Measurements from ENCODE around the gene TACO1. TPM values are rescaled to one million over a fixed set of nuclear protein-coding genes. Genes with fewer than 3 reads are reported as not detected.

Gene TACO1
- total RNA-seq, 1 donor from 2014 or later = 24.4 TPM

GRCh38 chr17:63611354-63611753, 10.7 kb downstream of the TACO1 start:
- no peaks in the 10 kb centered on the region for H3K4me1 Mint-ChIP-seq
- DNase-seq (ENCODE audit: low read depth, low spot score) = no peak
- H3K4me3 Mint-ChIP-seq = no peak overlapping the region
- peaks cover 2% of the 10 kb centered on the region for H3K36me3 Mint-ChIP-seq (ENCODE audit: low read depth)
- H3K27me3 Mint-ChIP-seq (ENCODE audit: low read depth) = no peaks in the 10 kb centered on the region
- no peak for TF ChIP-seq CTCF (conservative IDR thresholded peaks at IDR 0.05)
- H3K27ac Mint-ChIP-seq (ENCODE audit: unreplicated experiment) = no peak overlapping the region
- no peaks in the 10 kb centered on the region for H3K9me3 Mint-ChIP-seq

- Mint-ChIP-seq H3K27me3 (ENCODE audit: low read depth) (peaks cover 5% of the 10 kb centered on the region), H3K36me3 (ENCODE audit: low read depth) (peaks cover 2% of the 10 kb centered on the region), H3K4me3 (no peak overlapping the region), H3K9me3 (no peaks in the 10 kb centered on the region), H3K27ac (ENCODE audit: unreplicated experiment) (no peak overlapping the region), H3K4me1 (no peaks in the 10 kb centered on the region)
- no peak for TF ChIP-seq CTCF (conservative IDR thresholded peaks at IDR 0.05)
- no peak for DNase-seq (ENCODE audit: low read depth, low spot score)
These were observed 13.0 kb downstream of the TACO1 start for GRCh38 chr17:63613663-63614062.

GRCh38 chr17:63621229-63621683, 20.6 kb downstream of the TACO1 start:
- no peaks in the 10 kb centered on the region for H3K36me3 Mint-ChIP-seq (ENCODE audit: low read depth)
- peak overlapping the region; percentile 100 for H3K4me3 Mint-ChIP-seq
- H3K27me3 Mint-ChIP-seq (ENCODE audit: low read depth) = peaks cover 5% of the 10 kb centered on the region
- no peak for DNase-seq (ENCODE audit: low read depth, low spot score)
- no peak overlapping the region for H3K27ac Mint-ChIP-seq (ENCODE audit: unreplicated experiment)
- no peaks in the 10 kb centered on the region for H3K9me3 Mint-ChIP-seq
- peaks cover 28% of the 10 kb centered on the region for H3K4me1 Mint-ChIP-seq
- TF ChIP-seq CTCF (conservative IDR thresholded peaks at IDR 0.05) = no peak

- Mint-ChIP-seq H3K4me3 (peak within 1 kb of the TSS; percentile 100), H3K36me3 (ENCODE audit: low read depth) (no peaks in the 10 kb centered on the region), H3K27ac (ENCODE audit: unreplicated experiment) (peak within 1 kb of the TSS; percentile 85), H3K4me1 (peaks cover 28% of the 10 kb centered on the region), H3K27me3 (ENCODE audit: low read depth) (peaks cover 5% of the 10 kb centered on the region), H3K9me3 (no peaks in the 10 kb centered on the region)
- no peak for TF ChIP-seq CTCF (conservative IDR thresholded peaks at IDR 0.05)
- peak; percentile 95 for DNase-seq (ENCODE audit: low read depth, low spot score)
These were observed 21.2 kb downstream of the TACO1 start, which contains the start of gene MAP3K3 for GRCh38 chr17:63621684-63622573. MAP3K3 (plus strand) TSS chr17:63622417; CDS start chr17:63622760, 343 bp downstream.

- H3K27me3 Mint-ChIP-seq (ENCODE audit: low read depth) = peaks cover under 1% of the 10 kb centered on the region
- TF ChIP-seq CTCF (conservative IDR thresholded peaks at IDR 0.05) = no peak
- H3K4me1 Mint-ChIP-seq = peaks cover 28% of the 10 kb centered on the region
- peak overlapping the region; percentile 99 for H3K4me3 Mint-ChIP-seq
- peak; percentile 62 for DNase-seq (ENCODE audit: low read depth, low spot score)
- H3K9me3 Mint-ChIP-seq = no peaks in the 10 kb centered on the region
- no peaks in the 10 kb centered on the region for H3K36me3 Mint-ChIP-seq (ENCODE audit: low read depth)
- H3K27ac Mint-ChIP-seq (ENCODE audit: unreplicated experiment) = peak overlapping the region; percentile 85
These were observed 22.1 kb downstream of the TACO1 start for GRCh38 chr17:63622574-63623390.

All from neural crest cell (in vitro differentiated cells).